Omental fat pad (tissue), 4 donors: Measurements from ENCODE around the gene CAPG. TPM values are rescaled to one million over a fixed set of nuclear protein-coding genes. Genes with fewer than 3 reads are reported as not detected.

ENCODE experiments used
- ATAC-seq: fragments of 150-250 bp; one replicate; pipeline ENCODE4 v1.9.1; 2016; ENCODE audit warnings: mild to moderate bottlenecking, moderate library complexity; ENCODE audit not compliant: low FRiP score
- DNase-seq: peaks from one replicate; pipeline ENCODE4 v3.0.0-alpha.2; 2019; ENCODE audit warnings: low spot score
- total RNA-seq, 4 donors: library from RNA; depleted of rRNA; stranded (reverse); fragments of >200 nt; gene quantifications; one replicate each; pipeline ENCODE4 v1.1.0, GENCODE V29; 2016
- TF ChIP-seq, protein P1 (sequence below), 3 donors: fragments of 450-650 bp; IDR thresholded peaks; one replicate each; pipeline ENCODE4 v1.5.1; 2016 to 2017; ENCODE audit warnings: antibody characterized with exemption in 3 of 3, mild to moderate bottlenecking in 3 of 3, moderate library complexity in 2 of 3

Gene CAPG
- total RNA-seq, 4 donors from 2014 or later: 32.3 to 190 (median 99.5) TPM

DNA sequence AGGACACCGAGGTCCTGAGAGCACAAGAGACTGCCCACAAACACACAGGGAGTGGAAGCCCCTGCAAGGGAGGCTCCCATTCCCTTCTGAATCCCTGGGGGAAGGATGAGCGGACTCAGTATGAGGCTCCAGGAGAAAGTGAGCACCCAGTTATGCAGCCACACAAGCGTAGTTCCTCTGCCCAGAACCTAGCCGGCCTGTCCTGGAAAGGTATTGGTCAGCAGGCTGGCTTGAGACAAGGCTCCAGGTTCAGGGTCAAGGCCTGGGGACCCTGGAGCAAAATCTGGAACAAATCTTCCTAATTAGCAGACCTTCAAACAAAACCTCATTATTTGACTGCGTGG lies 1.2 kb upstream of the CAPG start:
- ATAC-seq (no peak), DNase-seq (no peak)
- TF ChIP-seq, protein P1, sequence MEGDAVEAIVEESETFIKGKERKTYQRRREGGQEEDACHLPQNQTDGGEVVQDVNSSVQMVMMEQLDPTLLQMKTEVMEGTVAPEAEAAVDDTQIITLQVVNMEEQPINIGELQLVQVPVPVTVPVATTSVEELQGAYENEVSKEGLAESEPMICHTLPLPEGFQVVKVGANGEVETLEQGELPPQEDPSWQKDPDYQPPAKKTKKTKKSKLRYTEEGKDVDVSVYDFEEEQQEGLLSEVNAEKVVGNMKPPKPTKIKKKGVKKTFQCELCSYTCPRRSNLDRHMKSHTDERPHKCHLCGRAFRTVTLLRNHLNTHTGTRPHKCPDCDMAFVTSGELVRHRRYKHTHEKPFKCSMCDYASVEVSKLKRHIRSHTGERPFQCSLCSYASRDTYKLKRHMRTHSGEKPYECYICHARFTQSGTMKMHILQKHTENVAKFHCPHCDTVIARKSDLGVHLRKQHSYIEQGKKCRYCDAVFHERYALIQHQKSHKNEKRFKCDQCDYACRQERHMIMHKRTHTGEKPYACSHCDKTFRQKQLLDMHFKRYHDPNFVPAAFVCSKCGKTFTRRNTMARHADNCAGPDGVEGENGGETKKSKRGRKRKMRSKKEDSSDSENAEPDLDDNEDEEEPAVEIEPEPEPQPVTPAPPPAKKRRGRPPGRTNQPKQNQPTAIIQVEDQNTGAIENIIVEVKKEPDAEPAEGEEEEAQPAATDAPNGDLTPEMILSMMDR (IDR thresholded peaks at IDR 0.05): no peak

DNA sequence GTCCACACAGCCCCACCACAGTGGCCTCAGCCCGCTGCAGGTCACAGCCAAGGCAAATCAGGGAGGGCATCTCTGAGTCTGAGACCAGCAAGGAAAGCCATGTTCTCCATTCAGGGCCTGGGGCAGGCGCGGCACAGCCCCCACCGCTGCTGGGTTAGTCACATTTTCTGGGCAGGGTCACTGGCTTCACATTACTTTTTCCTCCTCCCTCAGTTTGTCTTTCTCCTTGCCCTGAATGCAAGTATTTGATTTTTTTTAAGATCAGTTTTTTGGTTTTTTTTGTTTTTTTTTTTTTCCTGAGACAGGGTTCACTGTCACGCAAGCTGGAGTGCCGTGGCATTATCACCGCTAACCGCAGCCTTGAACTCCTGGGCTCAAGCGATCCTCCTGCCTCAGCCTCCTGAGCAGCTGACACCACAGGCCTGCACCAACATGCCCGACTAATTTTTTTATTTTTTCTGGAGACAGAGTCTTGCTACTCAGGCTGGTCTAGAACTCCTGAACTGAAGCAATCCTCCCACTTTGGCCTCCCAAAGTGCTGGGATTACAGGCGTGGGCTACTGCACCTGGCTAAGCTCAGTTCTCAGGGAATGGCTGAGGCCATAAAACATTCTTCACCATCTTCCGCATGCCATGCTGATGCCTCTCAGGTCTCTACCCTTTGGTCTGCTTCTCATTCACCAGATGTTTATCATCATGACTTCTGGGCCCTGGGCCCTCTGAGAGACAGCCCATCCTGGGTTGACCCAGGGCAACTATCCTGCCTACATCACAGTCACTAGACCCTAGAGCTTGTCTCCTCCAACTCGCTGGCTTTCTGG lies 628 bp upstream of the CAPG start:
- ATAC-seq (peak; percentile 26), DNase-seq (no peak)
- TF ChIP-seq, protein P1 (IDR thresholded peaks at IDR 0.05): no peak

DNA sequence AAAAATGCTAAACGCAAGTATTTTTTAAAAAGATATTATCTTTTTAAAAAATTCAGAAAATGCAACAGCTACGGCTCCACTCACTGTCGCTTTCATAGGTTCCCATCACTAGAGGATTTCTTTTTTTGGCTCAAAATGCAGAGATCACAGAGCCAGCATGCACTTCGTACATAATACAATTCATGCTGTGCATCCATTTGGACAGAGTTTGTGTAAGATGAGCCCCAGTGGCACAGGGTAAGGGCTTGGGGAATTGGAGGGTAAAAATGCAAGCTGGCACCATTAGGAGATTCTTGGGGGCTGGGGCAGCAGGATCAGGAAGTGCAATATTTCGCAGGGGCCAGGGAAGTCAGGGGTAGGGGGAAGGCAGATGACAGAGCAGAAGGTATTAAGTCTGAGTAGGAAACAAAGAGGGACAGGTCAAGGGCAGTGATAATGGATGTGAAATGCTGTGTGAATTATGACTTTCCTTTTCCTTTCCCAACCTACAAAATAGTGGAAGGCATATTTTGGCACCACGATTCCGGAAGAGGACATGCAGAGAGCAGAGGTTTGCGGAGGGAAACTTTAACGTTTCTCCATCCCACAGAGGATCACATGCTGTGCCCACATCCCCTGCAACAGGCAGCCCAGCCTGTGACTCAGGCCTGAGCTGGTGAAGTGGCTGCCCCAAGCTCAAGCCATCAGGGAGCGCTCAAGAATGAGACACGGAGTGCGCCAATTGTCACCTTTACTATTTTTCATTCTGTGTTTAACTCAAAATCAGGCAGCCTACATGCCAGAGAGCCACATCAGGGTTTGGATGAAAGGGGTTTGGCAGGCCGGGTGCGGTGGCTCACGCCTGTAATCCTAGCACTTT lies 4.7 kb downstream of the CAPG start:
- TF ChIP-seq, protein P1 (IDR thresholded peaks at IDR 0.05): no peak
- ATAC-seq (peak; percentile 56), DNase-seq (no peak)

DNA sequence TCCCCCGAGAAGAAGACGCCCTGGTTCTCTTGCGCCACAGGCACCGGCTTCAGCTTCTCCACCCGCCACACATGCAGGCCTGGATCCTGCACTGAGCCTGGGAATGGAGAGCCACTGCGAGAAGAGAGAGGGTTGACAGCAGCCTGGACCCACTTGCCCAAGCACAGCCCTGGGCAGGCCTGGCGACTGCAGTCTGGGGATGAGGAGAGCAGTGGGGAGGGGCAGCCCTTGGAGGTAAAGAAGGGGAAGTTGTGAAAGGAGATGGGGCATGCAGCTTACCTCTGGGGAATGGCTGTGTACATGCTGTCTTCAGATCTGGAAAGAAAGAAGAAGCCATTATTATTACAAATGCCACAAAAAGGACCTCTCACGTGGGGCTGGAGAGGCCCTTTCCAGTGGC lies 8.3 kb downstream of the CAPG start:
- no peak for DNase-seq
- TF ChIP-seq, protein P1 (IDR thresholded peaks at IDR 0.05): no peak
- ATAC-seq: no peak

DNA sequence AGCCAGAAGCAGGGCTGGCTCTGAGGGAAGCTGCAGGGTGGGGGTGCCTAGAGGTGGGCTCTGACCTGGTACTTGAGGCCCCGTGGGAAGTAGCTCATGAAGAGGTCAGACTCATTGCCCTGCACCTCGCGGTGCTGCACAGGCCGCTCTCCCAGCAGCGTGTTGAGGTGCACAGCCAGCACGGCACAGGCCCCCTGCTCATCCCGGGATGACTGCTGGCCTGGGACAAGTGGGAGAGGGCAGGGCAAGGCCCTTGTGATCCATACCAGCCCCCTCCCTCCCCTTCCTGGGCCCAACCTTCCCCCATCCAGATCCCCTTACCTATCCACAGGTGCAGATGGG lies 8.7 kb downstream of the CAPG start:
- DNase-seq: no peak
- TF ChIP-seq, protein P1 (IDR thresholded peaks at IDR 0.05): no peak

DNA sequence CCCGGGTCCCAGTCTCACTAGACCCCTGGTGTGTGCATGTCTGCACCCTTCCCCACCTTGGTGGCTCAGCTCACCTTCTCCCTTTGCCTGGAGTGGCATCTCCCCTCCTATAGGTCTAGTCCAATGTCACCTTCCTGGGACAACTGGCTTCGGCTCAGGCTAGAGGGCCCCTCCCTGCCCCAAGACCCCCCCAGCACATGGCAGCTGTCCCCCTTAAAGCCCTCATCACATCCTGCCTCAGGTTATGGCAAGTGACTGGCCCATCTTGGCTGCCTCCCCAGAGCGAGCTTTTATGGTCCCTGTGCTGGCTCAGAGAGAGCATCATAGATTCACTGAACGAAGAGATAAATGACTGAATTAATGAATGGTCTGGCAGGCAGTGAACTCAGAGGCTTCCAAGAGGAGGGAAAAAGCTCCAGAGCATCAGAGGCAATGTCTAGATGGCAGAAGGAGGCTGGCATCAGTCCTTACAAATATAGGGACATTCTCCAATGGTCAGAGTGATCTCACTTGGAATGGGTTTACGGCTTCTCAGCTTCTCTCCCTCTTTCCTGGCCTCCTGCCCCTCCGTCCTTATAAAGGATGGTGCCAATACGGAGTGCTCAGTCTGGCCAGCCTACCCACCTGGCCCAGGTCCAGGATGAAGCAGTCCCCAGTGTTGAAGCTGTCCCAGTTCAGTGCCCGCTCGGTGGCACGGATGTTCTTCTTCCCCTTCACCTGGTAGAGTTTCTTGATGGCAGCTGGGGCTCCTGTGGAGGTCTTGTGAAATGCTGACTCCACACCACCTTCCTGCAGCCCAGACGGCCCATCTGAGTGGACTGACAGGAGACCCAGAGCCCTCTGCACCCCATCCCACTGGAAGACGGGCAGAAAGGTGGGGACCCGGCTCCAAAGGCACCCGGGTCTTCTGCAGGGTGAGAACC lies 9.4 kb downstream of the CAPG start:
- ATAC-seq (no peak), DNase-seq (no peak)
- TF ChIP-seq, protein P1 (IDR thresholded peaks at IDR 0.05): no peak

More for the DNA sequence above, 8.7 kb downstream of the CAPG start:
- no peak for ATAC-seq
